SU-DHL-6 (cell line): ENCODE data around the gene CEACAM18.

Experiments
- H2AFZ ChIP-seq: fragments of 200-600 bp; sonication (generic); 2 replicates; pipeline ENCODE4 v1.6.1; 2014; ENCODE audit warnings: low read depth, mild to moderate bottlenecking, moderate library complexity, mixed read lengths, antibody characterized with exemption, low read length; ENCODE audit not compliant: severe bottlenecking
- H3F3A ChIP-seq: fragments of 200-600 bp; shearing (Covaris generic); 2 replicates; pipeline ENCODE4 v1.6.0; 2016; ENCODE audit warnings: antibody characterized with exemption, mild to moderate bottlenecking; ENCODE audit not compliant: insufficient read depth
- H3K27ac ChIP-seq: fragments of 200-600 bp; sonication (generic); 2 replicates; pipeline ENCODE4 v1.5.1; 2016; ENCODE audit warnings: low read depth, mild to moderate bottlenecking, low read length, moderate library complexity, mixed read lengths
- H3K27me3 ChIP-seq: fragments of 200-600 bp; sonication (generic), shearing (Covaris generic); 2 replicates; pipeline ENCODE4 v1.6.0; 2014; ENCODE audit warnings: mild to moderate bottlenecking, low read length
- H3K36me3 ChIP-seq: fragments of 200-600 bp; sonication (generic); 2 replicates; pipeline ENCODE4 v1.6.1; 2014; ENCODE audit warnings: mild to moderate bottlenecking, low read length, mixed read lengths
- H3K4me2 ChIP-seq: fragments of 300-600, 200-600 bp; shearing (Covaris generic), sonication (generic); 2 replicates; pipeline ENCODE4 v1.6.0; 2014; ENCODE audit warnings: low read length, low read depth, mild to moderate bottlenecking; ENCODE audit not compliant: poor library complexity, severe bottlenecking
- H3K4me3 ChIP-seq: fragments of 200-600 bp; sonication (generic); 2 replicates; pipeline ENCODE4 v1.5.1; 2014; ENCODE audit warnings: antibody characterized with exemption, low read length, mild to moderate bottlenecking, mixed read lengths; ENCODE audit not compliant: insufficient read depth, poor library complexity, severe bottlenecking
- H3K79me2 ChIP-seq: fragments of 200-600 bp; sonication (generic); 2 replicates; pipeline ENCODE4 v1.6.1; 2014; ENCODE audit warnings: mild to moderate bottlenecking, low read length, moderate library complexity; ENCODE audit not compliant: insufficient read depth
- H3K9ac ChIP-seq: fragments of 200-600 bp; sonication (generic); 2 replicates; pipeline ENCODE4 v1.7.0; 2014; ENCODE audit warnings: mild to moderate bottlenecking, low read length
- H3K9me2 ChIP-seq: fragments of 200-600 bp; sonication (generic); replicated peaks from 2 replicates; pipeline ENCODE4 v1.6.1; 2014; ENCODE audit warnings: low read length; ENCODE audit not compliant: insufficient read depth
- H3K9me3 ChIP-seq: fragments of 200-600 bp; sonication (generic); 2 replicates; pipeline ENCODE4 v1.6.1; 2014; ENCODE audit warnings: low read length, mixed read lengths; ENCODE audit not compliant: insufficient read depth
- H4K20me1 ChIP-seq: fragments of 200-600 bp; sonication (generic); 2 replicates; pipeline ENCODE4 v1.6.1; 2014; ENCODE audit warnings: low read depth, mild to moderate bottlenecking, antibody characterized with exemption, low read length, moderate library complexity, mixed read lengths
- CTCF ChIP-seq: fragments of 200-600 bp; sonication (generic); IDR thresholded peaks from one replicate; pipeline ENCODE4 v1.5.1; 2017; ENCODE audit warnings: antibody characterized with exemption, mild to moderate bottlenecking, low read length, moderate library complexity; ENCODE audit not compliant: insufficient read depth, poor library complexity, severe bottlenecking
- EZH2phosphoT487 ChIP-seq: fragments of 200-600 bp; sonication (generic), shearing (Covaris generic); conservative IDR thresholded peaks from 2 replicates; pipeline ENCODE4 v1.6.1; 2018; ENCODE audit warnings: mild to moderate bottlenecking, antibody characterized with exemption, low read length, moderate library complexity, mixed read lengths

Gene CEACAM18

GRCh38 chr19:51457351-51458013 lies 20.9 kb upstream of the CEACAM18 start:
- Histone ChIP-seq H2AFZ (no peak overlapping the region), H3K9me2 (no peaks in the 10 kb centered on the region), H3K4me3 (no peak overlapping the region), H3K4me2 (no peak overlapping the region), H3K27ac (no peak overlapping the region), H3K9ac (no peak overlapping the region), H4K20me1 (no peaks in the 10 kb centered on the region), H3K36me3 (no peaks in the 10 kb centered on the region), H3F3A (no peaks in the 10 kb centered on the region), H3K79me2 (no peaks in the 10 kb centered on the region), H3K27me3 (no peaks in the 10 kb centered on the region), H3K9me3 (no peaks in the 10 kb centered on the region)
- TF ChIP-seq CTCF = no peak
- TF ChIP-seq EZH2phosphoT487 = no peak

- Histone ChIP-seq H3K27me3 (no peaks in the 10 kb centered on the region), H3K27ac (no peak within 1 kb of the TSS)
- TF ChIP-seq CTCF (no peak), EZH2phosphoT487 (no peak)
Measured at GRCh38 chr19:51458051-51458645, 20.2 kb upstream of the CEACAM18 start, which contains the start of gene SIGLEC8. TSS of gene SIGLEC8 (minus strand) at chr19:51458454. CDS start at chr19:51458387, 67 bp downstream.

GRCh38 chr19:51458899-51459505 lies 19.3 kb upstream of the CEACAM18 start:
- no peaks in the 10 kb centered on the region for H3K79me2 ChIP-seq
- no peaks in the 10 kb centered on the region for H3K9me2 ChIP-seq
- no peak overlapping the region for H3K27ac ChIP-seq
- H4K20me1 ChIP-seq = no peaks in the 10 kb centered on the region
- no peak overlapping the region for H3K4me2 ChIP-seq
- H2AFZ ChIP-seq = no peak overlapping the region
- no peaks in the 10 kb centered on the region for H3K36me3 ChIP-seq
- no peak overlapping the region for H3K9ac ChIP-seq
- TF ChIP-seq CTCF (no peak), EZH2phosphoT487 (no peak)
- H3K9me3 ChIP-seq = no peaks in the 10 kb centered on the region
- H3K27me3 ChIP-seq = no peaks in the 10 kb centered on the region
- H3K4me3 ChIP-seq = no peak overlapping the region
- H3F3A ChIP-seq = no peaks in the 10 kb centered on the region

More at GRCh38 chr19:51458051-51458645, 20.2 kb upstream of the CEACAM18 start, which contains the start of gene SIGLEC8:
- H3F3A ChIP-seq = no peaks in the 10 kb centered on the region
- no peaks in the 10 kb centered on the region for H3K9me2 ChIP-seq
- H3K79me2 ChIP-seq = no peaks in the 10 kb centered on the region
- H3K4me2 ChIP-seq = no peak within 1 kb of the TSS
- H2AFZ ChIP-seq = no peak within 1 kb of the TSS
- H3K4me3 ChIP-seq = no peak within 1 kb of the TSS
- H4K20me1 ChIP-seq = no peaks in the 10 kb centered on the region
- no peaks in the 10 kb centered on the region for H3K36me3 ChIP-seq
- H3K9ac ChIP-seq = no peak within 1 kb of the TSS
- no peaks in the 10 kb centered on the region for H3K9me3 ChIP-seq
